Kidney epithelial cell (primary cell): ENCODE results near the gene RPS6KA2. TPM values are rescaled to one million over a fixed set of nuclear protein-coding genes. Genes with fewer than 3 reads are reported as not detected.
"Not testable (repeated sequence)": the region's sequence is repeated elsewhere in the genome, so short reads cannot be mapped to it uniquely, and the experiment has no call there.

Source experiments
- DNase-seq: peaks from one replicate; pipeline ENCODE4 v3.0.0-alpha.2; 2010; ENCODE audit warnings: low read depth
- H3K27me3 ChIP-seq: 2 replicates; pipeline ENCODE4 v1.6.0; 2011; ENCODE audit warnings: low read length; ENCODE audit not compliant: control insufficient read depth, insufficient read depth
- H3K36me3 ChIP-seq: 2 replicates; pipeline ENCODE4 v1.5.1; 2011; ENCODE audit warnings: low read length; ENCODE audit not compliant: control insufficient read depth, insufficient read depth
- H3K4me3 ChIP-seq: 2 replicates; pipeline ENCODE4 v1.5.1; 2011; ENCODE audit warnings: low read depth, mild to moderate bottlenecking, control low read depth, low read length
- total RNA-seq: library from RNA; depleted of rRNA; stranded (reverse); fragments of >200 nt; gene quantifications from 2 replicates; pipeline ENCODE4 v1.2.3, GENCODE V29; 2015
- TF ChIP-seq, protein P1 (sequence below): IDR thresholded peaks from 2 replicates; pipeline ENCODE4 v1.5.1; 2011; ENCODE audit warnings: mild to moderate bottlenecking, moderate library complexity, low read length, control low read depth, inconsistent platforms; ENCODE audit not compliant: insufficient read depth, poor library complexity, severe bottlenecking

Gene RPS6KA2
- total RNA-seq, 1 donor from 2014 or later: 51.9 TPM

DNA sequence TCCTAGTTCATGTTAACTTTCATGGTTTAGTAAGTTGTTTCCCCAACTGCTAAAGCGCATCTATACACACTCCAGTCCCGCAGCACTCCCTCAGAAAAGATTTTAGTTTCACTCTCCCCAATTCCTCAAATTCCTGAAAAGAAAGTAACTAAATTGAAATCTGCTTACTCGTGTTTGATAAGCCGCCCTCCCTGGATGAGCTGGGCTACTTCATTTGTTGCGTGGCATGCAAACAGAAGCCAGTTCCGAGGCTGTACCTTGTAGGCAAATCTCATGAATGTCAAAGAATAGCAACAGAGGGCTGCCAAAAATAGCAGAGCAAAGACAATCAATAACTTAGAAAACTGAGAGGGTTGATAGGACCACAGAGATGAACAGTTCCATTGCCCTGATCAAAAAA is 261.2 kb downstream of the RPS6KA2 start:
- Histone ChIP-seq H3K27me3 (no peaks in the 10 kb centered on the region), H3K36me3 (no peaks in the 10 kb centered on the region), H3K4me3 (no peak overlapping the region)
- TF ChIP-seq, protein P1, sequence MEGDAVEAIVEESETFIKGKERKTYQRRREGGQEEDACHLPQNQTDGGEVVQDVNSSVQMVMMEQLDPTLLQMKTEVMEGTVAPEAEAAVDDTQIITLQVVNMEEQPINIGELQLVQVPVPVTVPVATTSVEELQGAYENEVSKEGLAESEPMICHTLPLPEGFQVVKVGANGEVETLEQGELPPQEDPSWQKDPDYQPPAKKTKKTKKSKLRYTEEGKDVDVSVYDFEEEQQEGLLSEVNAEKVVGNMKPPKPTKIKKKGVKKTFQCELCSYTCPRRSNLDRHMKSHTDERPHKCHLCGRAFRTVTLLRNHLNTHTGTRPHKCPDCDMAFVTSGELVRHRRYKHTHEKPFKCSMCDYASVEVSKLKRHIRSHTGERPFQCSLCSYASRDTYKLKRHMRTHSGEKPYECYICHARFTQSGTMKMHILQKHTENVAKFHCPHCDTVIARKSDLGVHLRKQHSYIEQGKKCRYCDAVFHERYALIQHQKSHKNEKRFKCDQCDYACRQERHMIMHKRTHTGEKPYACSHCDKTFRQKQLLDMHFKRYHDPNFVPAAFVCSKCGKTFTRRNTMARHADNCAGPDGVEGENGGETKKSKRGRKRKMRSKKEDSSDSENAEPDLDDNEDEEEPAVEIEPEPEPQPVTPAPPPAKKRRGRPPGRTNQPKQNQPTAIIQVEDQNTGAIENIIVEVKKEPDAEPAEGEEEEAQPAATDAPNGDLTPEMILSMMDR: no peak
- DNase-seq: no peak

- no peaks in the 10 kb centered on the region for H3K27me3 ChIP-seq
- no peak for DNase-seq
- no peak overlapping the region for H3K4me3 ChIP-seq
- no peaks in the 10 kb centered on the region for H3K36me3 ChIP-seq
- TF ChIP-seq, protein P1: no peak
Measured at GRCh38 chr6:166365221-166365620, 261.8 kb downstream of the RPS6KA2 start.

DNA sequence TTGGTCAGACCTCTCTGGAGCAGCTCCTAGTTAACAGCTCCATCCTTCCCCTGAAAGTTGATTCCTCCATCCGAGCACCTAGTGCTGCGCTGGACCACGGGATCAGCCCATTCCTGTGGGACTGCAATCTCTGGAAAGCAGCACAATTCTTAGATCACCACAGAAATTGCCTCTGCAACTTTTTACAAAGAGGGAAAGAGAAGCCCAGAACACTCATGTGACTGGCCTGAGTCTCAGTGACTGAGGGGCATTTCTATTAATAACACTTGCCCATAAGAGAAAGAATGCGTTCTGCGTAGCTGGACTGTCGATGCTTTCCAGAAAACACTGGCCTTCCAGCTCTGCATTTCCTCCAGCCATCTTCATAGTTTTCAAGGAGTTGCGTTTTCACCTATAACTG is 262.6 kb downstream of the RPS6KA2 start:
- TF ChIP-seq, protein P1: no peak
- no peaks in the 10 kb centered on the region for H3K27me3 ChIP-seq

GRCh38 chr6:166362427-166362826 is 264.6 kb downstream of the RPS6KA2 start:
- H3K4me3 ChIP-seq, H3K36me3 ChIP-seq, H3K27me3 ChIP-seq, DNase-seq: not testable (repeated sequence)

More for the DNA sequence above, 262.6 kb downstream of the RPS6KA2 start:
- no peak for DNase-seq
- Histone ChIP-seq H3K36me3 (no peaks in the 10 kb centered on the region), H3K4me3 (no peak overlapping the region)

- no peak overlapping the region for H3K4me3 ChIP-seq
- TF ChIP-seq, protein P1: no peak
- no peaks in the 10 kb centered on the region for H3K27me3 ChIP-seq
- H3K36me3 ChIP-seq: no peaks in the 10 kb centered on the region
- DNase-seq: no peak
Measured at GRCh38 chr6:166361077-166361429, 266.0 kb downstream of the RPS6KA2 start.

- Histone ChIP-seq H3K36me3 (no peaks in the 10 kb centered on the region), H3K4me3 (no peak overlapping the region), H3K27me3 (no peaks in the 10 kb centered on the region)
- no peak for DNase-seq
- TF ChIP-seq, protein P1: no peak
Measured at GRCh38 chr6:166360243-166361076, 266.6 kb downstream of the RPS6KA2 start.

Other genes starting within 250 kb of the RPS6KA2 start
- 20.3 and 27.9 TPM in 2 replicates for gene MPC1, start 244.3 kb downstream of the RPS6KA2 start, total RNA-seq
- 0.21 and 0.88 TPM in 2 replicates for gene RAMACL, start 40.6 kb downstream of the RPS6KA2 start, total RNA-seq